ENCODE measurements around the gene ORC3.
A peak's percentile ranks its signal among the peaks of the same experiment; 100 is the strongest.

The ORC3 gene

DNA sequence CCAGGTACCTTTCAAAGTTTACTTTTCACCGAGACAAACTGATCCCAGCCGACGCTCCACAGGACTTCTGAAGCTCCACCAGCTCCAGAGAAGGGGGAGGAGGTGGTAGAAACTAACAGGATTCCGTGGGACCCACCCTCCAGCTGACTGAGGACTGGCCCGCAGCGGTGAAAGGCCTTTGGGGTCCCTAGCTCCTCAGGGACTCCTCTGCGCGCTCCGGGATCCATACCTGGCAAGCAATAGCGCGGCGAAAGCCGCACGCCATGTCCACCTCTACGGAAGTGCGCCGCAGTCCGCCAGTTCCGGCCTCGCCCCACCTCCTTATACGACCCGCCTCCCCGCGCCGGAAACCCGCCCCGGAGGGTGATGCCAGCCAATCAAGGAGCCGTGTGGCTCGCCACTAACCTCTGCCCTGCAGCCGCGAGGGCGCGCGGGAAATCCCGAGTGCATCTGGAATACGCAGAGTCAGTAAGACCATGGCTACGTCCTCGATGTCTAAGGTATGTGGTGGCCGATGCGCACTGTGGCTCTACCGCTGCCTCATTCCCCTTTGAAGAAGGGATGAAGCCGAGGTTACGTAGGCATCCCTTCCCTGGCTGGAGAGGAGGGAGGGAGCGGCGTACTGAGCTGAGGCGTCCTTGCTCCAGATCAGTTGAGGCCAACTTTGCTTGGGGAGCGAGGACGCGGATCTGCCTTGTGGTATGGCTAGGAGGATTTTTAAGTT, at the start of gene ORC3, which contains the start of gene RARS2:
TSS of gene ORC3 (plus strand) at position 443 of the 724 bp plus-strand sequence. CDS start at position 477, 34 bp downstream.
TSS of gene RARS2 (minus strand) at position 295 of the 724 bp plus-strand sequence. CDS start at position 265, 30 bp downstream.
- H3K4me3 ChIP-seq (ENCODE audit: low read depth, low read length): peak within 1 kb of the TSS; percentile 90
- no peaks in the 10 kb centered on the region for H3K9me3 ChIP-seq (ENCODE audit: control insufficient read depth, insufficient read depth, low read depth, low read length)
- peaks cover 4% of the 10 kb centered on the region; the same call in 1 of the 2 replicates for H3K4me1 ChIP-seq (ENCODE audit: control insufficient read depth, insufficient read depth, low read length)
- peaks cover 9 to 36% of the 10 kb centered on the region in 2 experiments; a peak in 2 of 3 replicates for H3K36me3 ChIP-seq (ENCODE audit: control insufficient read depth in 2 of 2, insufficient read depth in 1 of 2, low read length in 2 of 2)
- POLR2A ChIA-PET: interaction anchor here (0.6 to 1.9 kb wide), 8 partner anchors 12 to 272 kb away, joined by 3 to 13 read pairs (median 4); partner anchors contain the start of gene AKIRIN2
- peak within 1 kb of the TSS; percentile 66 for H3K27ac ChIP-seq (ENCODE audit: extremely low read depth, low read depth, low read length)
- CTCF ChIA-PET: interaction anchor here (0.5 to 1.5 kb wide), 4 partner anchors 10 to 196 kb away, joined by 3 to 5 read pairs (median 4); no protein-coding TSS in a partner anchor
- TF ChIP-seq ZNF239 (tag by site-specific recombination; IDR thresholded peaks at IDR 0.05) (no peak), WT1 (tag by site-specific recombination; IDR thresholded peaks at IDR 0.05) (no peak), KLF7 (tag by site-specific recombination; IDR thresholded peaks at IDR 0.05; ENCODE audit: borderline replicate concordance) (peak; percentile 42; the same call in 1 of the 2 replicates), OSR2 (tag by site-specific recombination; IDR thresholded peaks at IDR 0.05) (no peak), ZNF157 (tag by site-specific recombination; IDR thresholded peaks at IDR 0.05) (no peak), ZNF658 (tag by site-specific recombination; IDR thresholded peaks at IDR 0.05) (no peak), ZEB2 (tag by site-specific recombination; IDR thresholded peaks at IDR 0.05) (peak; percentile 56; the same call in 1 of the 2 replicates), ZNF837 (tag by site-specific recombination; IDR thresholded peaks at IDR 0.05) (no peak), ZNF112 (tag by site-specific recombination; IDR thresholded peaks at IDR 0.05) (no peak), ZNF133 (tag by site-specific recombination; IDR thresholded peaks at IDR 0.05) (no peak), ZNF221 (tag by site-specific recombination; IDR thresholded peaks at IDR 0.05; ENCODE audit: borderline replicate concordance) (no peak), ZNF169 (tag by site-specific recombination; IDR thresholded peaks at IDR 0.05) (no peak), ZNF146 (tag by site-specific recombination; IDR thresholded peaks at IDR 0.05) (no peak), OVOL3 (tag by site-specific recombination; IDR thresholded peaks at IDR 0.05) (no peak), ZNF623 (tag by site-specific recombination; IDR thresholded peaks at IDR 0.05) (no peak), SP2 (tag by site-specific recombination; IDR thresholded peaks at IDR 0.05) (peak; percentile 98), ZNF768 (tag by site-specific recombination; IDR thresholded peaks at IDR 0.05) (no peak), ZNF629 (tag by site-specific recombination; IDR thresholded peaks at IDR 0.05) (peak; percentile 70), ZSCAN30 (tag by site-specific recombination; IDR thresholded peaks at IDR 0.05) (peak; percentile 44; the same call in 1 of the 2 replicates), ZNF48 (tag by site-specific recombination; IDR thresholded peaks at IDR 0.05) (no peak), BCL11A (tag by site-specific recombination; IDR thresholded peaks at IDR 0.05; ENCODE audit: low read depth) (no peak), HOXC10 (CRISPR knock-in tag; IDR thresholded peaks at IDR 0.05) (no peak), ZNF114 (tag by site-specific recombination; IDR thresholded peaks at IDR 0.05) (no peak), ZFP69B (tag by site-specific recombination; IDR thresholded peaks at IDR 0.05) (peak; percentile 61), ZNF791 (tag by site-specific recombination; IDR thresholded peaks at IDR 0.05) (no peak)
- TF ChIP-seq, protein P1, sequence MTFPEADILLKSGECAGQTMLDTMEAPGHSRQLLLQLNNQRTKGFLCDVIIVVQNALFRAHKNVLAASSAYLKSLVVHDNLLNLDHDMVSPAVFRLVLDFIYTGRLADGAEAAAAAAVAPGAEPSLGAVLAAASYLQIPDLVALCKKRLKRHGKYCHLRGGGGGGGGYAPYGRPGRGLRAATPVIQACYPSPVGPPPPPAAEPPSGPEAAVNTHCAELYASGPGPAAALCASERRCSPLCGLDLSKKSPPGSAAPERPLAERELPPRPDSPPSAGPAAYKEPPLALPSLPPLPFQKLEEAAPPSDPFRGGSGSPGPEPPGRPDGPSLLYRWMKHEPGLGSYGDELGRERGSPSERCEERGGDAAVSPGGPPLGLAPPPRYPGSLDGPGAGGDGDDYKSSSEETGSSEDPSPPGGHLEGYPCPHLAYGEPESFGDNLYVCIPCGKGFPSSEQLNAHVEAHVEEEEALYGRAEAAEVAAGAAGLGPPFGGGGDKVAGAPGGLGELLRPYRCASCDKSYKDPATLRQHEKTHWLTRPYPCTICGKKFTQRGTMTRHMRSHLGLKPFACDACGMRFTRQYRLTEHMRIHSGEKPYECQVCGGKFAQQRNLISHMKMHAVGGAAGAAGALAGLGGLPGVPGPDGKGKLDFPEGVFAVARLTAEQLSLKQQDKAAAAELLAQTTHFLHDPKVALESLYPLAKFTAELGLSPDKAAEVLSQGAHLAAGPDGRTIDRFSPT (tag by site-specific recombination; IDR thresholded peaks at IDR 0.05): peak; percentile 71; the same call in 1 of the 2 replicates
- TF ChIP-seq, protein P2, sequence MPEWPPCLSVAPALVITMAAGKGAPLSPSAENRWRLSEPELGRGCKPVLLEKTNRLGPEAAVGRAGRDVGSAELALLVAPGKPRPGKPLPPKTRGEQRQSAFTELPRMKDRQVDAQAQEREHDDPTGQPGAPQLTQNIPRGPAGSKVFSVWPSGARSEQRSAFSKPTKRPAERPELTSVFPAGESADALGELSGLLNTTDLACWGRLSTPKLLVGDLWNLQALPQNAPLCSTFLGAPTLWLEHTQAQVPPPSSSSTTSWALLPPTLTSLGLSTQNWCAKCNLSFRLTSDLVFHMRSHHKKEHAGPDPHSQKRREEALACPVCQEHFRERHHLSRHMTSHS (tag by site-specific recombination; IDR thresholded peaks at IDR 0.05): no peak
- TF ChIP-seq, protein P3, sequence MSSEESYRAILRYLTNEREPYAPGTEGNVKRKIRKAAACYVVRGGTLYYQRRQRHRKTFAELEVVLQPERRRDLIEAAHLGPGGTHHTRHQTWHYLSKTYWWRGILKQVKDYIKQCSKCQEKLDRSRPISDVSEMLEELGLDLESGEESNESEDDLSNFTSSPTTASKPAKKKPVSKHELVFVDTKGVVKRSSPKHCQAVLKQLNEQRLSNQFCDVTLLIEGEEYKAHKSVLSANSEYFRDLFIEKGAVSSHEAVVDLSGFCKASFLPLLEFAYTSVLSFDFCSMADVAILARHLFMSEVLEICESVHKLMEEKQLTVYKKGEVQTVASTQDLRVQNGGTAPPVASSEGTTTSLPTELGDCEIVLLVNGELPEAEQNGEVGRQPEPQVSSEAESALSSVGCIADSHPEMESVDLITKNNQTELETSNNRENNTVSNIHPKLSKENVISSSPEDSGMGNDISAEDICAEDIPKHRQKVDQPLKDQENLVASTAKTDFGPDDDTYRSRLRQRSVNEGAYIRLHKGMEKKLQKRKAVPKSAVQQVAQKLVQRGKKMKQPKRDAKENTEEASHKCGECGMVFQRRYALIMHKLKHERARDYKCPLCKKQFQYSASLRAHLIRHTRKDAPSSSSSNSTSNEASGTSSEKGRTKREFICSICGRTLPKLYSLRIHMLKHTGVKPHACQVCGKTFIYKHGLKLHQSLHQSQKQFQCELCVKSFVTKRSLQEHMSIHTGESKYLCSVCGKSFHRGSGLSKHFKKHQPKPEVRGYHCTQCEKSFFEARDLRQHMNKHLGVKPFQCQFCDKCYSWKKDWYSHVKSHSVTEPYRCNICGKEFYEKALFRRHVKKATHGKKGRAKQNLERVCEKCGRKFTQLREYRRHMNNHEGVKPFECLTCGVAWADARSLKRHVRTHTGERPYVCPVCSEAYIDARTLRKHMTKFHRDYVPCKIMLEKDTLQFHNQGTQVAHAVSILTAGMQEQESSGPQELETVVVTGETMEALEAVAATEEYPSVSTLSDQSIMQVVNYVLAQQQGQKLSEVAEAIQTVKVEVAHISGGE (tag by site-specific recombination; conservative IDR thresholded peaks at IDR 0.05; ENCODE audit: low read depth): peak; percentile 96
- TF ChIP-seq, protein P4, sequence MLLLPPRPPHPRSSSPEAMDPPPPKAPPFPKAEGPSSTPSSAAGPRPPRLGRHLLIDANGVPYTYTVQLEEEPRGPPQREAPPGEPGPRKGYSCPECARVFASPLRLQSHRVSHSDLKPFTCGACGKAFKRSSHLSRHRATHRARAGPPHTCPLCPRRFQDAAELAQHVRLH (tag by site-specific recombination; IDR thresholded peaks at IDR 0.05): no peak; the same call in 1 of the 2 replicates
- TF ChIP-seq, protein P5, sequence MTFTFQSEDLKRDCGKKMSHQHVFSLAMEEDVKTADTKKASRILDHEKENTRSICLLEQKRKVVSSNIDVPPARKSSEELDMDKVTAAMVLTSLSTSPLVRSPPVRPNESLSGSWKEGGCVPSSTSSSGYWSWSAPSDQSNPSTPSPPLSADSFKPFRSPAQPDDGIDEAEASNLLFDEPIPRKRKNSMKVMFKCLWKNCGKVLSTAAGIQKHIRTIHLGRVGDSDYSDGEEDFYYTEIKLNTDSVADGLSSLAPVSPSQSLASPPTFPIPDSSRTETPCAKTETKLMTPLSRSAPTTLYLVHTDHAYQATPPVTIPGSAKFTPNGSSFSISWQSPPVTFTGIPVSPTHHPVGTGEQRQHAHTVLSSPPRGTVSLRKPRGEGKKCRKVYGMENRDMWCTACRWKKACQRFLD (tag by site-specific recombination; IDR thresholded peaks at IDR 0.05): no peak
